KMS-11 (cell line): ENCODE results near the gene EVC2.

Source experiments
- H2AFZ ChIP-seq: fragments of 200-600 bp; sonication (generic); 2 replicates; pipeline ENCODE4 v1.6.1; 2016; ENCODE audit warnings: antibody characterized with exemption, mixed run types, low read depth
- H3K27ac ChIP-seq: fragments of 200-600 bp; sonication (generic); 2 replicates; pipeline ENCODE4 v1.6.1; 2016; ENCODE audit warnings: mild to moderate bottlenecking, mixed run types
- H3K27me3 ChIP-seq: fragments of 200-600 bp; sonication (generic); 2 replicates; pipeline ENCODE4 v1.6.1; 2017; ENCODE audit warnings: mild to moderate bottlenecking, low read depth, mixed run types, moderate library complexity; ENCODE audit not compliant: insufficient read depth
- H3K36me3 ChIP-seq: fragments of 200-600 bp; sonication (generic); 2 replicates; pipeline ENCODE4 v1.6.1; 2017; ENCODE audit warnings: mild to moderate bottlenecking, mixed run types; ENCODE audit not compliant: insufficient read depth
- H3K4me1 ChIP-seq: fragments of 200-600 bp; sonication (generic); 2 replicates; pipeline ENCODE4 v1.6.1; 2016; ENCODE audit warnings: mild to moderate bottlenecking, low read depth, mixed run types; ENCODE audit not compliant: poor library complexity, severe bottlenecking
- H3K4me2 ChIP-seq: fragments of 200-600 bp; sonication (generic); 2 replicates; pipeline ENCODE4 v1.7.0; 2016; ENCODE audit warnings: mild to moderate bottlenecking, mixed run types
- H3K4me3 ChIP-seq: fragments of 200-600 bp; sonication (generic); IDR thresholded peaks from 2 replicates; pipeline ENCODE4 v1.6.1; 2017; ENCODE audit warnings: low read depth, low read length, mixed read lengths; ENCODE audit not compliant: insufficient read depth
- H3K79me2 ChIP-seq: fragments of 200-600 bp; sonication (generic); 2 replicates; pipeline ENCODE4 v1.6.1; 2016; ENCODE audit warnings: low read depth, mixed run types; ENCODE audit not compliant: insufficient read depth
- H3K9ac ChIP-seq: fragments of 200-600 bp; sonication (generic); 2 replicates; pipeline ENCODE4 v1.6.1; 2016; ENCODE audit warnings: mild to moderate bottlenecking, mixed run types
- H4K20me1 ChIP-seq: fragments of 200-600 bp; sonication (generic); 2 replicates; pipeline ENCODE4 v1.6.1; 2016; ENCODE audit warnings: mild to moderate bottlenecking, mixed run types; ENCODE audit not compliant: insufficient read depth
- TF ChIP-seq, protein P1 (sequence below): fragments of 200-600 bp; sonication (generic); conservative IDR thresholded peaks from 2 replicates; pipeline ENCODE4 v1.6.1; 2017; ENCODE audit warnings: low read depth, mild to moderate bottlenecking, antibody characterized with exemption, low read length, moderate library complexity, mixed read lengths

EVC2 gene

DNA sequence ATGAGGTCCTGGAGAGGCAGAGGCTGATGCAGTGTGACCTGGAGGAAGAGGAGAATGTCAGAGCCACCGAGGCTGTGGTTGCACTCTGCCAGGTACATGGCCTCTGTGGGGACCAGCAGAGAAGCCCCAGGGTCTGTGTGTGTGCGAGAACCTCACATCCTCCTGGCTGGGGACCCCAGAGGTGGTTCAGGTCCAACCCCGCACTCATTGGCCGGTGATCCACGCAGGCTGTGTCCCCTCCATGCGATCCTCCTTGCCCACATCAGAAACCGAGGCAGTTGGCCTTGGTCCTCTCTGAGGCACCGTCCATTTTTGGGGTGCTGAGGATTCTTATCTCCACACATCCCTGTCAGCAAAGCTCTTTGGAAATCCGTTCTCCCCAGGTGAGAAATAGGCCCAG, 47.9 kb upstream of the EVC2 start:
- Histone ChIP-seq H3K4me3 (no peak overlapping the region), H3K79me2 (no peaks in the 10 kb centered on the region), H3K27ac (no peak overlapping the region), H3K36me3 (no peaks in the 10 kb centered on the region), H4K20me1 (no peaks in the 10 kb centered on the region), H3K27me3 (no peaks in the 10 kb centered on the region), H3K9ac (no peak overlapping the region), H3K4me1 (no peaks in the 10 kb centered on the region), H2AFZ (no peak overlapping the region), H3K4me2 (no peak overlapping the region)
- TF ChIP-seq, protein P1, sequence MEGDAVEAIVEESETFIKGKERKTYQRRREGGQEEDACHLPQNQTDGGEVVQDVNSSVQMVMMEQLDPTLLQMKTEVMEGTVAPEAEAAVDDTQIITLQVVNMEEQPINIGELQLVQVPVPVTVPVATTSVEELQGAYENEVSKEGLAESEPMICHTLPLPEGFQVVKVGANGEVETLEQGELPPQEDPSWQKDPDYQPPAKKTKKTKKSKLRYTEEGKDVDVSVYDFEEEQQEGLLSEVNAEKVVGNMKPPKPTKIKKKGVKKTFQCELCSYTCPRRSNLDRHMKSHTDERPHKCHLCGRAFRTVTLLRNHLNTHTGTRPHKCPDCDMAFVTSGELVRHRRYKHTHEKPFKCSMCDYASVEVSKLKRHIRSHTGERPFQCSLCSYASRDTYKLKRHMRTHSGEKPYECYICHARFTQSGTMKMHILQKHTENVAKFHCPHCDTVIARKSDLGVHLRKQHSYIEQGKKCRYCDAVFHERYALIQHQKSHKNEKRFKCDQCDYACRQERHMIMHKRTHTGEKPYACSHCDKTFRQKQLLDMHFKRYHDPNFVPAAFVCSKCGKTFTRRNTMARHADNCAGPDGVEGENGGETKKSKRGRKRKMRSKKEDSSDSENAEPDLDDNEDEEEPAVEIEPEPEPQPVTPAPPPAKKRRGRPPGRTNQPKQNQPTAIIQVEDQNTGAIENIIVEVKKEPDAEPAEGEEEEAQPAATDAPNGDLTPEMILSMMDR, result no peak

- no peaks in the 10 kb centered on the region for H3K36me3 ChIP-seq
- no peaks in the 10 kb centered on the region for H3K79me2 ChIP-seq
- no peak overlapping the region for H3K4me2 ChIP-seq
- no peaks in the 10 kb centered on the region for H4K20me1 ChIP-seq
- H3K27ac ChIP-seq, result no peak overlapping the region
- H3K4me3 ChIP-seq, result no peak overlapping the region
- H3K4me1 ChIP-seq, result no peaks in the 10 kb centered on the region
- no peak overlapping the region for H3K9ac ChIP-seq
- no peaks in the 10 kb centered on the region for H3K27me3 ChIP-seq
- H2AFZ ChIP-seq, result no peak overlapping the region
- TF ChIP-seq, protein P1, result no peak
These were observed 47.3 kb upstream of the EVC2 start for GRCh38 chr4:5755679-5756078.

DNA sequence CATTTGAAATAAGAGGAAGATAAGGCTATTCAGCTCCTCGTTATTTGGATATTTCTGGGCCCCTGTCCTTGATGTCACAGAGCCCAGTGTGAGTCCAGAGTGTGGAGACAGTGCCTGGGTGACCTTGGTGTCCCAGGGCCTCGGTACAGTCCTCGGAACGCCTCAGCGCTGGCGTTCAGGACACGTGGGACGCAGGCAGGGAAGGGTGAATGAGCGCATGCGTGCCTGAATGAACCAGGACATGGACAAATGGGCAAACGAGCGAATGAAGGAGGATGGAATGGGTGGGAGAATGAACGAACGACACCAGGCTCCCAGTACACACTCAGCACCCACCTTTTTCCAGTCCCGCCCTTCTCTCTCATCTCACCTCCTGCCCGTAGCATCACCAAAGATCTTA, 46.8 kb upstream of the EVC2 start:
- Histone ChIP-seq H3K4me2 (no peak overlapping the region), H3K27ac (no peak overlapping the region), H3K27me3 (no peaks in the 10 kb centered on the region), H3K4me1 (no peaks in the 10 kb centered on the region), H2AFZ (no peak overlapping the region), H3K9ac (no peak overlapping the region), H3K79me2 (no peaks in the 10 kb centered on the region), H3K4me3 (no peak overlapping the region), H4K20me1 (no peaks in the 10 kb centered on the region), H3K36me3 (no peaks in the 10 kb centered on the region)
- TF ChIP-seq, protein P1, result no peak

DNA sequence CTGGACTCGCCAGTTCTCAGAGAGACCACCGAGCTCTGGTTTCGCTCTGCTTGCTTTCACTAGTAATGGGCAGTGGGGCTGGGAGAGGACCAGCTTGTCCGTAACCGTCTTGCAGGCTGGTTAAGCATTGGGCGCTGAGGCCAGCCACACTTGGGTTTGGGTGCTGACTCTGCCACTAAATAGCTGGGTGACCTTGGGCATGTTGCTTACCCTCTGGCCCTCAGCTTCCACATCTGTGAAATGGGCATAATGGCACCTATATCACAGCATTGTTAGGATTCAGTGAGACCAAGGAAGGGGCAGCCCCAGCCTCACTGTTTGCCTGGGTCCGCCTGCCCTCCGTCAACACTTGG, 46.1 kb upstream of the EVC2 start:
- Histone ChIP-seq H3K36me3 (no peaks in the 10 kb centered on the region), H3K79me2 (no peaks in the 10 kb centered on the region), H3K27ac (no peak overlapping the region), H3K4me3 (no peak overlapping the region), H3K9ac (no peak overlapping the region), H3K4me2 (no peak overlapping the region), H4K20me1 (no peaks in the 10 kb centered on the region), H3K4me1 (no peaks in the 10 kb centered on the region), H2AFZ (no peak overlapping the region), H3K27me3 (no peaks in the 10 kb centered on the region)
- TF ChIP-seq, protein P1, result no peak
